ENCODE measurements around the gene MRTO4.
"Not testable (repeated sequence)": the region's sequence is repeated elsewhere in the genome, so short reads cannot be mapped to it uniquely, and the experiment has no call there.

MRTO4 gene

GRCh38 chr1:19222979-19223824 lies 28.4 kb upstream of the MRTO4 start:
- DNase-seq (ENCODE audit: low spot score): no peak

- peak; percentile 31 for DNase-seq (ENCODE audit: low spot score)
Observed at GRCh38 chr1:19229229-19229628, 22.4 kb upstream of the MRTO4 start.

- no peak for DNase-seq (ENCODE audit: low spot score)
Observed at GRCh38 chr1:19229828-19230325, 21.7 kb upstream of the MRTO4 start.

- DNase-seq (ENCODE audit: low spot score): peak; percentile 59
Observed at GRCh38 chr1:19231736-19232523, 19.7 kb upstream of the MRTO4 start.

GRCh38 chr1:19232524-19232846 lies 19.1 kb upstream of the MRTO4 start:
- no peak for DNase-seq (ENCODE audit: low spot score)

- no peak for DNase-seq (ENCODE audit: low spot score)
Observed at GRCh38 chr1:19234224-19234623, 17.4 kb upstream of the MRTO4 start.

GRCh38 chr1:19239876-19240275 lies 11.7 kb upstream of the MRTO4 start:
- DNase-seq (ENCODE audit: low spot score): no peak

- peak; percentile 43 for DNase-seq (ENCODE audit: low spot score)
Observed at GRCh38 chr1:19240673-19241538, 10.7 kb upstream of the MRTO4 start.

- no peak for DNase-seq (ENCODE audit: low spot score)
Observed at GRCh38 chr1:19250629-19251304, 838 bp upstream of the MRTO4 start.

- DNase-seq (ENCODE audit: low spot score): peak; percentile 23
Observed at GRCh38 chr1:19254416-19254815, 2.8 kb downstream of the MRTO4 start.

GRCh38 chr1:19255288-19255687 lies 3.7 kb downstream of the MRTO4 start:
- no peak for DNase-seq (ENCODE audit: low spot score)

GRCh38 chr1:19256301-19256700 lies 4.7 kb downstream of the MRTO4 start:
- DNase-seq (ENCODE audit: low spot score): not testable (repeated sequence)

GRCh38 chr1:19257178-19257914 lies 5.7 kb downstream of the MRTO4 start:
- DNase-seq (ENCODE audit: low spot score): no peak

GRCh38 chr1:19258353-19258752 lies 6.7 kb downstream of the MRTO4 start:
- DNase-seq (ENCODE audit: low spot score): no peak

- DNase-seq (ENCODE audit: low spot score): no peak
Observed at GRCh38 chr1:19260211-19261138, 8.9 kb downstream of the MRTO4 start.

- DNase-seq (ENCODE audit: low spot score): no peak
Observed at GRCh38 chr1:19262047-19262446, 10.4 kb downstream of the MRTO4 start.

- no peak for DNase-seq (ENCODE audit: low spot score)
Observed at GRCh38 chr1:19262744-19263143, 11.1 kb downstream of the MRTO4 start.

GRCh38 chr1:19268445-19268844 lies 16.8 kb downstream of the MRTO4 start:
- no peak for DNase-seq (ENCODE audit: low spot score)

- DNase-seq (ENCODE audit: low spot score): not testable (repeated sequence)
Observed at GRCh38 chr1:19269427-19270342, 18.1 kb downstream of the MRTO4 start.

Measured in globus pallidus (tissue), 1 donor.